ENCODE measurements around the gene DNAJA3. TPM values are rescaled to one million over a fixed set of nuclear protein-coding genes. Genes with fewer than 3 reads are reported as not detected.
A peak's percentile ranks its signal among the peaks of the same experiment; 100 is the strongest.

Gene DNAJA3
- total and polyA plus RNA-seq, 2 of the 4 experiments (the other 2 are of a cell fraction), result 38.0 to 40.2 TPM

DNA sequence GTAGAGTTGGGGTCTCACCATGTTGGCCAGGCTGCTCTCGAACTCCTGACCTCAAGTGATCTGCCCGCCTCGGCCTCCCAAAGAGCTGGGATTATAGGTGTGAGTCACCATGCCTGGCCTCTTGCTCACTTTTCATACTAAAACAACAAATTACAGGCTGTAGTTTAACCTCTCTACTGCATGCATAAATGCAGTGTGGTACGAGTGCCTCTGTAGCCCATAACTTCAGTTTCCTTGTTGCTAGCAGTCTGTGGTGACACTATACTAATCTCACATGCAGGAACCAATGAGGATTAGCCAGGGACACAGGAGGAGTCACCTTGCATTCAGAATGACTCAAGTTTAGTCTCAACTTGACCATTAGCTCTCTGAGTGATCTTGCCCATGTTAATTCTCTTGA, 70.6 kb downstream of the DNAJA3 start:
- peak overlapping the region; percentile 14; the same call in 1 of the 2 replicates for H4K5ac ChIP-seq (ENCODE audit: low read depth, low read length)
- in situ Hi-C loops (cut with MboI; ENCODE audit: low sequenced_read_pairs) (no loop called here), intact Hi-C loops (cut with micrococcal nuclease) (no loop called here), dilution Hi-C loops (cut with HindIII; ENCODE audit: low sequenced_read_pairs, unreplicated experiment) (no loop called here)
- H4K91ac ChIP-seq (ENCODE audit: insufficient read depth, low read depth, low read length), result peak overlapping the region; percentile 49; the same call in 1 of the 2 replicates
- peak overlapping the region; percentile 68; the same call in 1 of the 2 replicates for H2BK20ac ChIP-seq (ENCODE audit: low read depth, low read length)
- peak; percentile 58 for ATAC-seq (ENCODE audit: low read depth)
- H2BK5ac ChIP-seq (ENCODE audit: low read depth, low read length, poor library complexity, severe bottlenecking), result peak overlapping the region; percentile 95
- no CpG with 5 or more reads among the region's 4 CpGs for WGBS, 2 experiments (ENCODE audit: extremely low coverage in 2 of 2, insufficient read length in 1 of 2)
- H3K4me3 ChIP-seq (ENCODE audit: insufficient read depth, low read depth, low read length), result no peak overlapping the region
- no peak overlapping the region for H3K9ac ChIP-seq (ENCODE audit: low read depth, low read length)
- H2BK120ac ChIP-seq (ENCODE audit: low read depth, low read length), result peak overlapping the region; percentile 56
- H3K79me1 ChIP-seq (ENCODE audit: low read depth in 1 of 2, low read length in 2 of 2), result peaks cover 29 to 89% of the 10 kb centered on the region in 2 experiments; a peak in 3 of 4 replicates
- H3K18ac ChIP-seq (ENCODE audit: low read depth, low read length), result peak overlapping the region; percentile 35; the same call in 1 of the 2 replicates
- peak overlapping the region; percentile 1; the same call in 1 of the 2 replicates for H3K4me2 ChIP-seq (ENCODE audit: low read depth, low read length)
- TF ChIP-seq BHLHE40 (IDR thresholded peaks at IDR 0.05; ENCODE audit: low read depth, low read length) (peak; percentile 19; the same call in 1 of the 2 replicates), MXI1 (IDR thresholded peaks at IDR 0.05; ENCODE audit: borderline replicate concordance, low read depth, low read length) (no peak), RCOR1 (IDR thresholded peaks at IDR 0.05; ENCODE audit: insufficient replicate concordance, low read length) (no peak), RFX5 (IDR thresholded peaks at IDR 0.05; ENCODE audit: low read depth, low read length) (no peak), CHD1 (IDR thresholded peaks at IDR 0.05; ENCODE audit: low read depth, low read length) (no peak), CEBPB (IDR thresholded peaks at IDR 0.05; ENCODE audit: low read depth, low read length) (no peak)
- TF ChIP-seq, protein P1, sequence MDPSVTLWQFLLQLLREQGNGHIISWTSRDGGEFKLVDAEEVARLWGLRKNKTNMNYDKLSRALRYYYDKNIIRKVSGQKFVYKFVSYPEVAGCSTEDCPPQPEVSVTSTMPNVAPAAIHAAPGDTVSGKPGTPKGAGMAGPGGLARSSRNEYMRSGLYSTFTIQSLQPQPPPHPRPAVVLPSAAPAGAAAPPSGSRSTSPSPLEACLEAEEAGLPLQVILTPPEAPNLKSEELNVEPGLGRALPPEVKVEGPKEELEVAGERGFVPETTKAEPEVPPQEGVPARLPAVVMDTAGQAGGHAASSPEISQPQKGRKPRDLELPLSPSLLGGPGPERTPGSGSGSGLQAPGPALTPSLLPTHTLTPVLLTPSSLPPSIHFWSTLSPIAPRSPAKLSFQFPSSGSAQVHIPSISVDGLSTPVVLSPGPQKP (IDR thresholded peaks at IDR 0.05; ENCODE audit: borderline replicate concordance, low read depth, low read length), result no peak
- peak overlapping the region; percentile 31; the same call in 1 of the 2 replicates for H3K14ac ChIP-seq (replicated peaks; ENCODE audit: low read depth, low read length)
- peaks cover 22% of the 10 kb centered on the region for H3K4me1 ChIP-seq (ENCODE audit: control insufficient read depth, insufficient read depth, low read length)
- peaks cover 24% of the 10 kb centered on the region for H3K9me1 ChIP-seq (ENCODE audit: insufficient read depth, low read length)
- CTCF ChIA-PET, result interaction anchor here (1.0 kb wide), 1 partner anchor 20 kb away, joined by 4 read pairs; the partner anchor contains the start of gene HMOX2
- H3K9me3 ChIP-seq (ENCODE audit: control insufficient read depth, insufficient read depth, low read length), result no peaks in the 10 kb centered on the region
- peak overlapping the region; percentile 81 for H3K4ac ChIP-seq (ENCODE audit: low read depth, low read length)
- H3K56ac ChIP-seq (ENCODE audit: extremely low read depth, insufficient read depth, low read length), result no peak overlapping the region
- H4K20me1 ChIP-seq (ENCODE audit: insufficient read depth, low read length), result peaks cover 8% of the 10 kb centered on the region; the same call in 1 of the 2 replicates
- no peak overlapping the region for H2BK15ac ChIP-seq (ENCODE audit: low read depth, low read length)
- H3K36me3 ChIP-seq (ENCODE audit: control insufficient read depth, insufficient read depth, low read length), result no peaks in the 10 kb centered on the region; the same call in 1 of the 2 replicates
- POLR2A ChIA-PET (ENCODE audit: unreplicated experiment), result no interaction called here
- H2AK9ac ChIP-seq (replicated peaks; ENCODE audit: low read depth, low read length, poor library complexity), result no peak overlapping the region
- H4K8ac ChIP-seq (ENCODE audit: low read depth in 2 of 2, low read length in 2 of 2), result peak overlapping the region in 1 of 2 experiments; percentile 80; a peak in 1 of 4 replicates
- DNase-seq, result peak; percentile 85
- H2AK5ac ChIP-seq (ENCODE audit: low read depth, low read length), result peak overlapping the region; percentile 84; the same call in 1 of the 2 replicates
- H3K27me3 ChIP-seq (ENCODE audit: control insufficient read depth, insufficient read depth, low read length), result no peaks in the 10 kb centered on the region
- peak overlapping the region; percentile 69 for H3K23ac ChIP-seq (ENCODE audit: low read depth, low read length)
- no TSS peak for BruUV-seq (replicated peaks)
- no peak overlapping the region for H2AFZ ChIP-seq (replicated peaks; ENCODE audit: low read length, poor library complexity)
- peak overlapping the region; percentile 55 for H3K27ac ChIP-seq (ENCODE audit: insufficient read depth, low read length)
